MM.1S (cell line): ENCODE measurements around the gene CFAP46.

Experiments used
- DNase-seq: peaks from one replicate; pipeline ENCODE4 v3.0.0-alpha.2; 2015
- H2AFZ ChIP-seq: fragments of 300-600 bp; sonication (generic); 2 replicates; pipeline ENCODE4 v1.6.0; 2016; ENCODE audit warnings: antibody characterized with exemption, low read length
- H3F3A ChIP-seq: fragments of 300-600 bp; sonication (generic); 2 replicates; pipeline ENCODE4 v1.6.1; 2016; ENCODE audit warnings: mild to moderate bottlenecking, antibody characterized with exemption, low read length, moderate library complexity, mixed read lengths; ENCODE audit not compliant: insufficient read depth
- H3K27ac ChIP-seq: fragments of 300-600 bp; sonication (generic); 2 replicates; pipeline ENCODE4 v1.5.1; 2016; ENCODE audit warnings: mild to moderate bottlenecking, low read length
- H3K27me3 ChIP-seq: fragments of 300-600 bp; sonication (generic); replicated peaks from 2 replicates; pipeline ENCODE4 v1.6.0; 2016; ENCODE audit warnings: low read length; ENCODE audit not compliant: insufficient read depth
- H3K36me3 ChIP-seq: fragments of 300-600 bp; sonication (generic); replicated peaks from 2 replicates; pipeline ENCODE4 v1.6.1; 2016; ENCODE audit warnings: mild to moderate bottlenecking, low read length, mixed read lengths; ENCODE audit not compliant: insufficient read depth
- H3K4me1 ChIP-seq: fragments of 300-600 bp; sonication (generic); 2 replicates; pipeline ENCODE4 v1.6.1; 2016; ENCODE audit warnings: low read length, mixed read lengths
- H3K4me2 ChIP-seq: fragments of 300-600 bp; sonication (generic); 2 replicates; pipeline ENCODE4 v1.6.0; 2016; ENCODE audit warnings: low read depth, low read length
- H3K4me3 ChIP-seq: fragments of 300-600 bp; sonication (generic); 2 replicates; pipeline ENCODE4 v1.5.1; 2016; ENCODE audit warnings: low read length, mixed read lengths
- H3K79me2 ChIP-seq: fragments of 300-600 bp; sonication (generic); 2 replicates; pipeline ENCODE4 v1.6.1; 2016; ENCODE audit warnings: mixed run types, low read length, mixed read lengths
- H3K9ac ChIP-seq: fragments of 300-600 bp; sonication (generic); 2 replicates; pipeline ENCODE4 v1.6.1; 2016; ENCODE audit warnings: low read length, mixed read lengths
- H3K9me2 ChIP-seq: fragments of 300-600 bp; sonication (generic); replicated peaks from 2 replicates; pipeline ENCODE4 v1.6.1; 2016; ENCODE audit warnings: mild to moderate bottlenecking, low read length, mixed read lengths; ENCODE audit not compliant: insufficient read depth
- H3K9me3 ChIP-seq: fragments of 300-600 bp; sonication (generic); replicated peaks from 2 replicates; pipeline ENCODE4 v1.6.1; 2016; ENCODE audit warnings: mild to moderate bottlenecking, low read length, mixed read lengths; ENCODE audit not compliant: insufficient read depth
- H4K20me1 ChIP-seq: fragments of 300-600 bp; sonication (generic); 2 replicates; pipeline ENCODE4 v1.6.1; 2016; ENCODE audit warnings: mild to moderate bottlenecking, low read length, moderate library complexity, mixed read lengths; ENCODE audit not compliant: insufficient read depth
- CTCF ChIP-seq: fragments of 300-600 bp; sonication (generic); IDR thresholded peaks from 2 replicates; pipeline ENCODE4 v1.5.1; 2016; ENCODE audit warnings: antibody characterized with exemption, low read length, mixed read lengths
- EZH2 ChIP-seq: fragments of 300-600 bp; sonication (generic); optimal IDR thresholded peaks from 2 replicates; pipeline ENCODE3; 2017; ENCODE audit warnings: low read depth, mild to moderate bottlenecking, antibody characterized with exemption, low read length, mixed read lengths
- EZH2phosphoT487 ChIP-seq: fragments of 300-600 bp; sonication (generic); IDR thresholded peaks from 2 replicates; pipeline ENCODE4 v1.6.1; 2018; ENCODE audit warnings: antibody characterized with exemption, low read length

CFAP46 gene

DNA sequence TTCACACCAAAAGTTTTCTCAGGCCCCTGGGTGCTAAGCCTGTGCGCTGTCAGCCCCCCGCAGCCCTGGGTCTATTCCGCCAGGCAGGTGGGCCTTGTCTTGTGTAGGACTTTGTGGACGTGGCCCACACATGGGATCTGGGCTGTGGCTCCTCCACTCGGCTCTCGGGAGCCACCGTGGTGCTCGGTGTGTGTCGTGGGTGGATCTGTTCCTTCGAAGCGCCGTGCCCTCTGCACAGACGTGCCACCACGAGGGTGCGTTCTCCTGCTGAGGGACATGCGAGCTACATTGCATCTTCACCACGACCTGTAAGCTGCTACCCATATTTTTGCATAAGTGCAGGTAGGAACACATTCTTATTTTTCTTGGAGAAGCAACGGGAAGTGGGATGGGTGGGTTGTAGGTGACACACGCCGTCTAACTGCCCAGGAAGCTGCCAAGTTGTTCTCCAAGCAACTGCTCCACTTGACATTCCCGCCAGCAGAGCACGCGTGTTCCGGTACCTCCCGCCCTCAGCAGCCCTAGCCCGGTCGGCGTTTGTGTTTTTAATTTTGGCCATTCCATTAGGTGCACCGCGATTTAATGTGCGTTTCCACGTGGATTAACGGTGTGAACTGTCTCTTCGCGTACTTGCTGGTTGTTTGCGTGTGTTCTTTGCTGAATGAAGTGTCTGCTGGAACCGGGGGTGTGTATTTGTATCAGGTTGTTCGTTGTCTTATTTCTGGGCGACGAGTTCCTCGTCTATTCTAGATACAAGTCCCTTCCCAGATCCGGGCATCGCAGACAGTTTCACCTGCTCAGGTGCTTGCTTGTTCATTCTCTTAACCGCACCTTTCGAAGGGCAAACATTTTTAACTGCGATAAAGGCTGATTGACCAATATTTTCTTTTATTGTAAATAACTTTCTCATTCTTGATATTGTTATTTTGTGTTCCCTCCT, 47.4 kb upstream of the CFAP46 start:
- no peak overlapping the region for H3K27ac ChIP-seq
- no peaks in the 10 kb centered on the region for H3K79me2 ChIP-seq
- no peak overlapping the region for H3K4me2 ChIP-seq
- TF ChIP-seq EZH2: no peak
- TF ChIP-seq EZH2phosphoT487: no peak
- no peak for TF ChIP-seq CTCF
- H2AFZ ChIP-seq: no peak overlapping the region
- H3K4me3 ChIP-seq: no peak overlapping the region
- no peak overlapping the region for H3K9ac ChIP-seq
- no peaks in the 10 kb centered on the region for H3F3A ChIP-seq
- H3K36me3 ChIP-seq: no peaks in the 10 kb centered on the region
- no peaks in the 10 kb centered on the region for H3K9me2 ChIP-seq
- H3K27me3 ChIP-seq: peaks cover 49% of the 10 kb centered on the region
- H3K4me1 ChIP-seq: no peaks in the 10 kb centered on the region
- H4K20me1 ChIP-seq: no peaks in the 10 kb centered on the region
- H3K9me3 ChIP-seq: no peaks in the 10 kb centered on the region
- no peak for DNase-seq

DNA sequence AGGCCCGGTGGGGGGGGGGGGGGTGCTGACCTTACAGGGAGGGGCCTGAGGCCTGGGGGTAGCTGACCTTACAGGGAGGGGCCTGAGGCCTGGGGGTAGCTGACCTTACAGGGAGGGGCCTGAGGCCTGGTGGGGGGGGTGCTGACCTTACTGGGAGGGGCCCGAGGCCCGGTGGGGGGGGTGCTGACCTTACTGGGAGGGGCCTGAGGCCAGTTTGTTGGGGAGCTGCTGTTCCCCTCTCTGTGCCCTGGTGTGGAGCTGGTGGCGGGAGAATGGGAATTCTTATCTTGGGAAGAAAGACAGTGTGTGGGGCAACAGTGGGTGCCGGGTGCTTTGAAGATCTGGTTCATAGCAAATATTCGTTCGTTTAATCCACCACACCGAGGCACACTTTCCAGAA, 46.6 kb upstream of the CFAP46 start:
- H3K4me1 ChIP-seq: no peaks in the 10 kb centered on the region
- no peak overlapping the region for H2AFZ ChIP-seq
- H3F3A ChIP-seq: no peaks in the 10 kb centered on the region
- H3K4me2 ChIP-seq: no peak overlapping the region
- H3K9me2 ChIP-seq: no peaks in the 10 kb centered on the region
- H3K27me3 ChIP-seq: peaks cover 51% of the 10 kb centered on the region
- H3K27ac ChIP-seq: no peak overlapping the region
- H3K36me3 ChIP-seq: no peaks in the 10 kb centered on the region
- no peak overlapping the region for H3K9ac ChIP-seq
- H3K4me3 ChIP-seq: no peak overlapping the region
- TF ChIP-seq CTCF: no peak
- no peak for TF ChIP-seq EZH2
- no peak for TF ChIP-seq EZH2phosphoT487
- no peaks in the 10 kb centered on the region for H3K79me2 ChIP-seq
- H4K20me1 ChIP-seq: no peaks in the 10 kb centered on the region
- no peak for DNase-seq
- H3K9me3 ChIP-seq: no peaks in the 10 kb centered on the region

GRCh38 chr10:132987671-132988571, 45.6 kb upstream of the CFAP46 start:
- H4K20me1 ChIP-seq: no peaks in the 10 kb centered on the region
- H3K9me3 ChIP-seq: no peaks in the 10 kb centered on the region
- H3K9ac ChIP-seq: no peak overlapping the region
- H3K27me3 ChIP-seq: peaks cover 59% of the 10 kb centered on the region
- no peak overlapping the region for H2AFZ ChIP-seq
- H3K36me3 ChIP-seq: no peaks in the 10 kb centered on the region
- no peaks in the 10 kb centered on the region for H3K79me2 ChIP-seq
- TF ChIP-seq CTCF: no peak
- TF ChIP-seq EZH2phosphoT487: no peak
- no peak for TF ChIP-seq EZH2
- no peak overlapping the region for H3K4me3 ChIP-seq
- DNase-seq: no peak
- H3F3A ChIP-seq: no peaks in the 10 kb centered on the region
- H3K4me2 ChIP-seq: no peak overlapping the region
- H3K9me2 ChIP-seq: no peaks in the 10 kb centered on the region
- H3K4me1 ChIP-seq: no peaks in the 10 kb centered on the region
- H3K27ac ChIP-seq: no peak overlapping the region
